Sciatic nerve (tissue), 2 donors: ENCODE measurements around the gene RCAN2. TPM values are rescaled to one million over a fixed set of nuclear protein-coding genes. Genes with fewer than 3 reads are reported as not detected.

Experiments used
- ATAC-seq: fragments of 200-7000 bp; cut with Tn5 transposase; one replicate; pipeline ENCODE4 v1.9.1; 2020; ENCODE audit warnings: mild to moderate bottlenecking, moderate library complexity
- DNase-seq: peaks from one replicate; pipeline ENCODE4 v3.0.0-alpha.2; 2020; ENCODE audit warnings: low spot score
- intact Hi-C: fragments of 100-400 bp; cut with DNase I; formaldehyde crosslinking; loops from one replicate; pipeline ENCODE4 v1.14.2; 2022
- total RNA-seq: library from RNA; stranded (reverse); fragmentation: NEBNext Ultra II Directional; extraction: Animal tissue kit (Norgen Biotek cat#: 25700); gene quantifications from one replicate; pipeline ENCODE4 v1.2.1, GENCODE V29; 2021
- donor health status: DM: no; HTN: no; CAD: no.
- donor health status: DM: no; HTN: no; CAD: no.

Gene RCAN2
- total RNA-seq, 1 donor from 2014 or later, result 14.8 TPM

GRCh38 chr6:46248143-46248542, 243.1 kb downstream of the RCAN2 start:
- ATAC-seq (no peak), DNase-seq (no peak)
- intact Hi-C loops, result no loop called here

- ATAC-seq (no peak), DNase-seq (no peak)
- intact Hi-C loops, result no loop called here
These were observed 244.5 kb downstream of the RCAN2 start for GRCh38 chr6:46246727-46247126.

- ATAC-seq (no peak), DNase-seq (no peak)
- intact Hi-C loops, result no loop called here
These were observed 245.2 kb downstream of the RCAN2 start for GRCh38 chr6:46246081-46246480.

- no peak for ATAC-seq
- intact Hi-C loops, result no loop called here
- no peak for DNase-seq
These were observed 246.6 kb downstream of the RCAN2 start for GRCh38 chr6:46244670-46245069.

DNA sequence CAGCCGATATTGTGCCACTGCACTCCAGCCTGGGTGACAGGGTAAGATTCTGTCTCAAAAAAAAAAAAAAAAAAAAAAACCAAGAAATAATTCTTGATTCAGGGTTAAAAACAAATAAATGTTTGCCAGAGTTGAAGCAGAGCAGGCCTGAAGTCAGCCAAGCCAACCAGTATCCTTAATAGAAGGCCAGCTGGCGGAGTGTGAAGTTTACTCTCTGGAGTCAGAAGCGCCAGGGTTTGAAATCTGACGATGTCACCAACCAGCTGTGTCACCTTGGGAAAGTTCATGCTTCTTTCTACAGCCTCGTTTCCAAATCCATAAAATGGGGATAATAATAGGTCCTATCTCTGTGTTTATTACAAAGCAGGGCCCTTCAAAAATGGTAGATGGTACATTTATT, 247.5 kb downstream of the RCAN2 start:
- intact Hi-C loops, result no loop called here
- no peak for DNase-seq
- no peak for ATAC-seq

DNA sequence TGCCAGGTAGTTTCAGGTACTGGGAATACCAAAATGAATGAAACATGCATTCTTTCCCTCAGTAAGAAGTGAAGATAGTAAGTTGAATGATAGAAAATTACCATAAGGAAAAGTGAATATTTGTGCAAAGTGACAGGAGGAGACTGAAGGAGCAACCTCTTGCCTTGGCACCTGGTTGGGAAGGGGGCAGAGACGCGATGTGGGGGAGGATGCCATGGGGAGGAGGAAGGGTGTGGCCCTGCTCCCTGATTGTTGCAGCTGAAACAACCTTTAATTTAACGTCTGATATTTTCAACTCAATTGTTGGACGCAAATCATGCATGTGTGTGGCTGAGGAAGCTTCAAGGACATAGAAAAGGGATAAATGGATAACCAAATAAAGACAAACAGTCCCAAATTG, 248.3 kb downstream of the RCAN2 start:
- intact Hi-C loops, result no loop called here
- DNase-seq (no peak), ATAC-seq (no peak)

- DNase-seq (no peak), ATAC-seq (no peak)
- intact Hi-C loops, result no loop called here
These were observed 250.2 kb downstream of the RCAN2 start for GRCh38 chr6:46240866-46241565.

GRCh38 chr6:46236752-46237151, 254.5 kb downstream of the RCAN2 start:
- intact Hi-C loops, result no loop called here
- DNase-seq, result no peak
- no peak for ATAC-seq

- DNase-seq, result no peak
- ATAC-seq, result no peak
- intact Hi-C loops, result no loop called here
These were observed 256.0 kb downstream of the RCAN2 start for GRCh38 chr6:46235242-46235641.

DNA sequence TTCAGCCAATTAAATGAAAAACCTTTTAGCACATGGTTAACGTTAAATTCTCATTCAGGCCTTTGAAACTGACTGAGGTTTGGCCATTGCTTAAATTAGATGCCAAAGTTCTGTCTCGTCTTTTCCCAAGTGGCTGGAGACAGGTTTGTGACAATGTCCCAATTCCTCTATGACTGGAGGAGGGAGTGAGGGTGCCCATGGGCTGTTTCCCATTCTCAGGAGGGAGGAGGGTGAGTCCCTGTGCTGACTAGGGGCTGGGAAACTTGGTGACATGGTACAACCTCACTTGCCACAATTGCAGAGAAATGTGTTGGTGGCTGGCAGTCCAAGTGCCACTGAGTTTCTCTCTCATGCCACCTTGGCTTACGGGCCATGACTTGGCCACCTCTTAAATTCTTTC, 256.5 kb downstream of the RCAN2 start:
- intact Hi-C loops, result no loop called here
- ATAC-seq, result no peak
- no peak for DNase-seq

GRCh38 chr6:46234156-46234556, 257.1 kb downstream of the RCAN2 start:
- no peak for DNase-seq
- ATAC-seq, result peak; percentile 87
- intact Hi-C loops, result no loop called here

- intact Hi-C loops, result no loop called here
- ATAC-seq (no peak), DNase-seq (no peak)
These were observed 258.1 kb downstream of the RCAN2 start for GRCh38 chr6:46233129-46233528.

DNA sequence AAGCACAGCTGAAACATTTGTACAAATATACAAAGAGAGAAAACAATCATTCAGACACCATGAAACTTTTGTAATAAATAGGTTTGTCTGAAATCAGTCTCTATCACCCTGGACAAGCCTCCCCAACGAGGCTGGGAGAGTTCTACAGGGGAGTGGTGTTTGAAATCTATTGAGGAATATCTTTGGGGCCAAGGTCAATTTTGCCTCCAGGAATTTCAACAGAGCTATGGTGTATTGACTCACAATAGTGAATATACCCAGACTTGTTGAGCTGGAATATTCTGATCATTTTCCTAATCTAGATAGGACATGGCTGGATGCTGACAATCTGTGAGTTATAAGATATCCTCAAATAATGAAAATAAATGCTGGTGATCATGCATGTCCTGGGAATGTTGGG, 269.0 kb downstream of the RCAN2 start:
- ATAC-seq, result no peak
- no peak for DNase-seq
- intact Hi-C loops, result no loop called here

DNA sequence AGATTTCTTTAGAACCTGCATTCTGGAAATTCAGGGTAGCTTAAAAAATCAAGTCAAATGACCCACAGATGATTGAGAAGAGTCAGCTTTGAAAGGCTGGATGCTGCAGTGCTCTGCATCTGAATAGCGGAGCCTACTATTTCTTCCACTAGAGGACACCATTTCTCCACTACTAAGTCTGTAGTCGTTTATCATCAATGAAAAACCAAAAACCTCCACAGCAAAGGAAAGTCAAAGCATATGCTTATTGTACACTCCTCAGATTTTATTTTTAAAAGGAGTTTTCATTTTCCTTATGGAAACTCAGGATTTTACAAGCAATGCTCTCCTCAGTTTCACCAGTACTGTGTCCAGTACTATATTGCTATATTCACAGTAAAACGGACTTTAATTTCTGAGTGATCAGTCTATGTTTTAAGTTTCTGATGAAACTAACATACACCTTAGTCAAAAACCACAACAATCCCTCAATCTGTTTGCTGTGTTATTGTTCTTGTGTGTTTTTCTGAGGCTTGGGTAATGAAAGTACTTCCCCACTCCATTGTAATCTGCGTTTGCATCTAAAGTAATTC, 269.9 kb downstream of the RCAN2 start:
- peak; percentile 80 for ATAC-seq
- intact Hi-C loops, result no loop called here
- no peak for DNase-seq

DNA sequence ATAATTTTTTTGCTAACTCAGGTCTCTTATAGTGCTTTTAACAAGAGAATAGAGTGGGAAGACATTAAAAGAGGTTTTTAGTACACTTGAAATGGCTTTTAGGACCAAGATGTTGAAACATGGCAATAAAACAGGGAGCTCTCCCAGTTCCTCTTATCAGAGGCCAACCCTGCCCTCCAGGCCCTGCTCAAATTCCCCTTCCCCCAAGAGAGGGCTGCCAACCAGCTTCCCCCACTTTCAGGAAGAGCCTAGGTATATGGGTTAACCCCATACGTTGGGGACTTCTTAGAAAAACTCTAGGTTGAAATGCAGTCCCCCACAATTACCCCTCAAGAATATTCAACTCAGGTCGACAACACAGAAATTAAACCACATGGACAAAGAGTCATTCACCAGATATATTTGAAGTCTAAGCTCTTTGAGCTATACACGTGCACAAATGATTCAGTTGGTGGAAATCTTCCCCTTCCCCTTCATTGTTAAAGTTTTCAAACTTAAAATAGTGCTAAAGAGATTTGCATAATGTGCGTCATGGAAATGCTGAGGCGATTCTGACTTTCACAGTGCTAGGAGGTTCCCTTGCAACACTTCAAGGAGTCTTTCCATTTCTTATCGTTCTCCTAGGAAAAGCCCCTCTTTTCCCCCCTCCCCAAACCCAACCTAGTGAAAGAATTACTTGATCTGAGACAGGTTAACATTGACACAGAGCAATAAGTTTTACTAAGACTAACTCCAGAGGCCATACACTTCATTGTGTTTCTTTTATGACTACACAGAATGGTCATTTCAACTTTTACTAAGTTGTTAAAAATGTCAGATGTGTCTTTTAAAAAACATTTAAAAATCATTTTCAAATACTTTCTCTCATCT, 270.7 kb downstream of the RCAN2 start:
- DNase-seq (no peak), ATAC-seq (no peak)
- intact Hi-C loops, result no loop called here

GRCh38 chr6:46219661-46220060, 271.6 kb downstream of the RCAN2 start:
- ATAC-seq, result no peak
- intact Hi-C loops, result no loop called here
- DNase-seq, result no peak

DNA sequence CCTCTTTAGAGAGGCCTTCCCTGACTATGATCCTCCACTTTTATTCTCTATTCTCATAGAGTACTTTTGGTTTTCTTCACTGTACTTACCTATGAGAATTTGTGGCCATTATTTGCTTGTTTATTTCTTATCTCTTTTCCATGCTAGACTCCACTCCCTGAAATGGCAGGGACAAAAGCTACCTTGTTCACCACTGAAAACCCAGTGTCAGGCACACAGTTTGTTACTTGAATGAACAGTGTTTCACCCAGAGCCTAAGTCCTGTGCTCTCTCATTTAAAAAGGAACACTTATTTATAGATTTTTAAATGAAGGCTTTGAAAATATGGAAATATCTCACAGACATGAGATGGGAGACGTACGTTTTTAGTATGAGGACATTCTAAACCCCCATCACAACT, 272.8 kb downstream of the RCAN2 start:
- ATAC-seq, result no peak
- intact Hi-C loops, result no loop called here

DNA sequence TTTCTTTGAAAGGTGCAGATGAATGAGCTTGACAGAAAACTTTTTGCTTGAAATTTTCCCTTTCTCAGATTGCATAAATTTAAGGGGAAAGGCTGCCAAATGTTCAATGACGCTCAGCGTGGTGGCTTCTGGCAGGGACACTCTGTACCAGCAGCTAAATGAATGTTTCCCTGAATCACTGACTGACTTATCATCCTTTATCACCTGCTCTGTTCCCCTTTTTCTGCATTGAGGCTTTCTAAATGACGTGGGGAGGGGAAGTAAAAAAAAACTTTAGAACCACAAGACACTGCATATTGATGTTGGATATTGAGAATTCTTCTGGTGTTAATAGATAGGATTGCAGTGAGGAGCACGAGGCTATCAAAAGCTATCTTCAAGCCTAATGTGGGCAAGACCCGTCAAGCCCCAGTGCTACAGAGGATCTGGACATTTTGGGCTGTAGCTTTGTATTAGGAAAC, 273.5 kb downstream of the RCAN2 start:
- peak; percentile 81 for ATAC-seq
- intact Hi-C loops, result no loop called here
- DNase-seq, result no peak

More for the DNA sequence above, 272.8 kb downstream of the RCAN2 start:
- no peak for DNase-seq

DNA sequence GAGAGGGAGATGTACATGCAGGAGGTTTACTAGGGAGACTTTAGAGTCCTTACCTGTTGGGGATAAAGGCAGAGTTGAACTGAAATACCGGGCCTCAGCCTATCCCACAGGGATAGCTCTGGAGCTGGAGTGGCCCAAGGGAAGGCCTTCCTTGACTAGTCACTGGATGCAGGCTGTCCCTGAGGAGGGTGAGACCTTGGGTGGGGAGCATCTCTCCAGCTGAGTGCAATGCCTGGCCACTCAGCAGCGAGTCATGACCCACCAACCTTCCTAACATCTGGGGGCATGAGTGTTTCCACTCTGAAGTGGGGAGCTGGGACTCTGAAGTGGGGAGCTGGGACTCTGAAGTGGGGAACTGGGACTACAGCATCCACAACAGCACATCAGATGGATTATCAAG, 274.4 kb downstream of the RCAN2 start:
- DNase-seq (no peak), ATAC-seq (no peak)
- intact Hi-C loops, result no loop called here

DNA sequence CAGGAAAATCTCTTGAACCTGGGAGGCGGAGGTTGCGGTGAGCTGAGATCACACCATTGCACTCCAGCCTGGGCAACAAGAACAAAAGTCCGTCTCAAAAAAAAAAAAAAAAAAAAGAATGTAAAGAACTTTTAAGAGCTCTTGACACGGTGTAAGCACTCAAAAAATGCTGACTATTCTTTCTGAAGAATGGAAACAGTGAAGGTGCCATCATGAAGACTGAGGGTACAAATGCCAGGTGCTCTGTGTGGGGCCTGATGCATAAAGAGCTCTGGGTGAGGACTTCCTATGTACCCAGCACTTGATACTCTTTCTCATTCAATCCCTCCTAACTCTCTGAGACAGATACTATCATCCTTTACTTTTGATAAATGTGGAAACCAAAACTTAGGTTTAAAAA, 275.5 kb downstream of the RCAN2 start:
- intact Hi-C loops, result no loop called here
- ATAC-seq (no peak), DNase-seq (no peak)
